ENCODE measurements around the gene NIT1. TPM values are rescaled to one million over a fixed set of nuclear protein-coding genes. Genes with fewer than 3 reads are reported as not detected.

Gene NIT1
- total and polyA plus RNA-seq, 9 of the 15 experiments (the other 6 are each of a cell fraction or from before 2014, with no cell fraction given) = 18.4 to 76.0 (median 33.7) TPM

GRCh38 chr1:161166669-161167548, 49.0 kb downstream of the NIT1 start (continued):
- TF ChIP-seq, protein P1, sequence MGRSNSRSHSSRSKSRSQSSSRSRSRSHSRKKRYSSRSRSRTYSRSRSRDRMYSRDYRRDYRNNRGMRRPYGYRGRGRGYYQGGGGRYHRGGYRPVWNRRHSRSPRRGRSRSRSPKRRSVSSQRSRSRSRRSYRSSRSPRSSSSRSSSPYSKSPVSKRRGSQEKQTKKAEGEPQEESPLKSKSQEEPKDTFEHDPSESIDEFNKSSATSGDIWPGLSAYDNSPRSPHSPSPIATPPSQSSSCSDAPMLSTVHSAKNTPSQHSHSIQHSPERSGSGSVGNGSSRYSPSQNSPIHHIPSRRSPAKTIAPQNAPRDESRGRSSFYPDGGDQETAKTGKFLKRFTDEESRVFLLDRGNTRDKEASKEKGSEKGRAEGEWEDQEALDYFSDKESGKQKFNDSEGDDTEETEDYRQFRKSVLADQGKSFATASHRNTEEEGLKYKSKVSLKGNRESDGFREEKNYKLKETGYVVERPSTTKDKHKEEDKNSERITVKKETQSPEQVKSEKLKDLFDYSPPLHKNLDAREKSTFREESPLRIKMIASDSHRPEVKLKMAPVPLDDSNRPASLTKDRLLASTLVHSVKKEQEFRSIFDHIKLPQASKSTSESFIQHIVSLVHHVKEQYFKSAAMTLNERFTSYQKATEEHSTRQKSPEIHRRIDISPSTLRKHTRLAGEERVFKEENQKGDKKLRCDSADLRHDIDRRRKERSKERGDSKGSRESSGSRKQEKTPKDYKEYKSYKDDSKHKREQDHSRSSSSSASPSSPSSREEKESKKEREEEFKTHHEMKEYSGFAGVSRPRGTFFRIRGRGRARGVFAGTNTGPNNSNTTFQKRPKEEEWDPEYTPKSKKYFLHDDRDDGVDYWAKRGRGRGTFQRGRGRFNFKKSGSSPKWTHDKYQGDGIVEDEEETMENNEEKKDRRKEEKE (IDR thresholded peaks at IDR 0.05; ENCODE audit: borderline replicate concordance in 1 of 2, control insufficient read depth in 1 of 2, low read depth in 2 of 2, low read length in 1 of 2) = 0 out of 4 replicates have a peak, but pooled peaks of 1 of the 2 experiments have one; percentile 4
- TF ChIP-seq NUFIP1 (IDR thresholded peaks at IDR 0.05; ENCODE audit: partially characterized antibody) = no peak
- TF ChIP-seq, protein P2, sequence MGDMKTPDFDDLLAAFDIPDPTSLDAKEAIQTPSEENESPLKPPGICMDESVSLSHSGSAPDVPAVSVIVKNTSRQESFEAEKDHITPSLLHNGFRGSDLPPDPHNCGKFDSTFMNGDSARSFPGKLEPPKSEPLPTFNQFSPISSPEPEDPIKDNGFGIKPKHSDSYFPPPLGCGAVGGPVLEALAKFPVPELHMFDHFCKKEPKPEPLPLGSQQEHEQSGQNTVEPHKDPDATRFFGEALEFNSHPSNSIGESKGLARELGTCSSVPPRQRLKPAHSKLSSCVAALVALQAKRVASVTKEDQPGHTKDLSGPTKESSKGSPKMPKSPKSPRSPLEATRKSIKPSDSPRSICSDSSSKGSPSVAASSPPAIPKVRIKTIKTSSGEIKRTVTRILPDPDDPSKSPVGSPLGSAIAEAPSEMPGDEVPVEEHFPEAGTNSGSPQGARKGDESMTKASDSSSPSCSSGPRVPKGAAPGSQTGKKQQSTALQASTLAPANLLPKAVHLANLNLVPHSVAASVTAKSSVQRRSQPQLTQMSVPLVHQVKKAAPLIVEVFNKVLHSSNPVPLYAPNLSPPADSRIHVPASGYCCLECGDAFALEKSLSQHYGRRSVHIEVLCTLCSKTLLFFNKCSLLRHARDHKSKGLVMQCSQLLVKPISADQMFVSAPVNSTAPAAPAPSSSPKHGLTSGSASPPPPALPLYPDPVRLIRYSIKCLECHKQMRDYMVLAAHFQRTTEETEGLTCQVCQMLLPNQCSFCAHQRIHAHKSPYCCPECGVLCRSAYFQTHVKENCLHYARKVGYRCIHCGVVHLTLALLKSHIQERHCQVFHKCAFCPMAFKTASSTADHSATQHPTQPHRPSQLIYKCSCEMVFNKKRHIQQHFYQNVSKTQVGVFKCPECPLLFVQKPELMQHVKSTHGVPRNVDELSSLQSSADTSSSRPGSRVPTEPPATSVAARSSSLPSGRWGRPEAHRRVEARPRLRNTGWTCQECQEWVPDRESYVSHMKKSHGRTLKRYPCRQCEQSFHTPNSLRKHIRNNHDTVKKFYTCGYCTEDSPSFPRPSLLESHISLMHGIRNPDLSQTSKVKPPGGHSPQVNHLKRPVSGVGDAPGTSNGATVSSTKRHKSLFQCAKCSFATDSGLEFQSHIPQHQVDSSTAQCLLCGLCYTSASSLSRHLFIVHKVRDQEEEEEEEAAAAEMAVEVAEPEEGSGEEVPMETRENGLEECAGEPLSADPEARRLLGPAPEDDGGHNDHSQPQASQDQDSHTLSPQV (IDR thresholded peaks at IDR 0.05) = peak; percentile 63
- peak; percentile 63 for TF ChIP-seq POLR2G (IDR thresholded peaks at IDR 0.05; ENCODE audit: low read depth, low read length)
- TF ChIP-seq JUN (IDR thresholded peaks at IDR 0.05; ENCODE audit: borderline replicate concordance, low read depth, low read length) = no peak
- peak; percentile 24; the same call in 1 of the 2 replicates for TF ChIP-seq JUN (CRISPR knock-in tag; IDR thresholded peaks at IDR 0.05; ENCODE audit: borderline replicate concordance)
- TF ChIP-seq, protein P3, sequence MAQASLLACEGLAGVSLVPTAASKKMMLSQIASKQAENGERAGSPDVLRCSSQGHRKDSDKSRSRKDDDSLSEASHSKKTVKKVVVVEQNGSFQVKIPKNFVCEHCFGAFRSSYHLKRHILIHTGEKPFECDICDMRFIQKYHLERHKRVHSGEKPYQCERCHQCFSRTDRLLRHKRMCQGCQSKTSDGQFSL (CRISPR knock-in tag; IDR thresholded peaks at IDR 0.05) = 0 out of 2 replicates have a peak, but pooled peaks have one; percentile 10
- TF ChIP-seq, protein P3 (tag; IDR thresholded peaks at IDR 0.05) = no peak
- TF ChIP-seq ATF4 (CRISPR knock-in tag; IDR thresholded peaks at IDR 0.05) = no peak
- TF ChIP-seq, protein P4, sequence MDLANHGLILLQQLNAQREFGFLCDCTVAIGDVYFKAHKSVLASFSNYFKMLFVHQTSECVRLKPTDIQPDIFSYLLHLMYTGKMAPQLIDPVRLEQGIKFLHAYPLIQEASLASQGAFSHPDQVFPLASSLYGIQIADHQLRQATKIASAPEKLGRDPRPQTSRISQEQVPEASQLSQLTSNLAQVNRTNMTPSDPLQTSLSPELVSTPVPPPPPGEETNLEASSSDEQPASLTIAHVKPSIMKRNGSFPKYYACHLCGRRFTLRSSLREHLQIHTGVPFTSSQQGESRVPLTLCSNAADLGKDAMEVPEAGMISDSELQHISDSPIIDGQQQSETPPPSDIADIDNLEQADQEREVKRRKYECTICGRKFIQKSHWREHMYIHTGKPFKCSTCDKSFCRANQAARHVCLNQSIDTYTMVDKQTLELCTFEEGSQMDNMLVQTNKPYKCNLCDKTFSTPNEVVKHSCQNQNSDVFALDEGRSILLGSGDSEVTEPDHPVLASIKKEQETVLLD (IDR thresholded peaks at IDR 0.05) = no peak
- no peak for TF ChIP-seq PCBP1 (IDR thresholded peaks at IDR 0.05; ENCODE audit: low read depth, low read length, poor library complexity, severe bottlenecking)
- 0 out of 2 replicates have a peak, but pooled peaks have one; percentile 1 for TF ChIP-seq GATAD2A (IDR thresholded peaks at IDR 0.05)
- TF ChIP-seq ZNF77 (CRISPR knock-in tag; IDR thresholded peaks at IDR 0.05) = no peak

All from K562 (cell line).